NCI-H446 treated with DMSO at 0.1 percent for 48 hours (cell line): ENCODE measurements around the gene PALD1.

ENCODE experiments used
- DNase-seq: peaks from one replicate; lab custom pipeline; 2025; lab: John Stamatoyannopoulos, UW

PALD1 gene

DNA sequence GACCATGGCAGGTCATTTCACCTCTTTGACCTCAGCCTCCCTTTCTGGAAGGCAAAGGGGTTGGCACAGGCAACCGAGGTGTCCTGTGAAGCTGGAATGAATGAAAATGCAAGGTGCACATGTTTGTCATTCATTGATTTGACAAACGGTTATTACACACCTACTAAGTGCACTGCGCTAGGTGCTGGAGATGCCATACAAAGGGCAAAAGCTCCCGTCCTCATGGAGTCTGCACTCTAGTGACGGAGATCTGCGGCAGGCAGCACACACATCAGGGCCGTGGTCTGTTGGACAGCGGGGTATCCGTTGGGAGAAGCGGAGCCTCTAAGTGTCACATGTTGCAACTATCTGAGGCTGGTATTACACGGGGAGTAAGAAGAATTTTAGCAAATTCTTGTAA is 79.7 kb downstream of the PALD1 start:
- no peak for DNase-seq

DNA sequence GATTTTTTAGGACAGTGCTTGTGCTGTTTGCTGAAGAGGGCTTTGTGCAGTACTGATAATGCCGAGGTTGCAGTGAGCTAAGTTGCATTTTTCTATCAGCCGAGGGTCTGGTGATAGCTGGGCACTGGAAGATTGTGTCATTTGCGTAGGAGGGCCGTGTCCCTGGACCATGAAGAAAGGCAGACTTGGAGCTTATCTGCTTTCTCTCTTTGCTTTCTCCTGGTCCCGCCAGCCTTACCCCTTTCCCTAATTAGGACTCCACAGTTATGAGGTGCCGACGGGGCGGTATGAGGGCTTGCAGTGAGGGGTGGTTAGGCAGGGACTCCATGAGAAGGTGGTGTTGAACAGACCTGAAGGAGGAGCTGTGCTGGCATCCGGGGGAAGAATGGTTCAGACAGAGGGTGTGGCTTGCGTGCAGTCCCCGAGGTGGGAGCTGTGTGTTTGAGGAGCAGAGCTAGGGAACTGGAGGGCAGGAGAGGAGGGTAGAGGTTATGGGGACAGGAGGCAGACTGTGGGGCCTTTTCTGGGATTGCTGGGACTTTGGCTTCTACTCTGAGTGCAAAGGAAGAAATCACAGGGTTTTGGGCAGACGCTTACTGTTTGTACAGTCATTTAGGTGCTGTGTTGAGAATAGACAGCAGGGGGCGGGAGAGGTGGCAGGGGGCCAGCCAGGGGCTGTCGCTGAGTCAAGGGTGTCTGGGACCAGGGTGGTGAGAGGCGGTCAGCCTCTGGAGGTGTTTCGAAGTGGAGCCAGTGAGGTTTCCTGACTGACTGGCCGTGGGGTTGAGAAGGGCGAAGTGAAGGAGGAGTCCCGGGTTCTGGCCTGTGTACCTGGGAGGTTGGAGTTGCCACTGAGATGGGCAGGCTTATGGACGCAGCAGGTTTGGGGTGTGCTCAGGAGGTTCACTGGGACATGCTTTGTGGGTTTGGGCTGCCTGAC is 80.6 kb downstream of the PALD1 start:
- DNase-seq: no peak

DNA sequence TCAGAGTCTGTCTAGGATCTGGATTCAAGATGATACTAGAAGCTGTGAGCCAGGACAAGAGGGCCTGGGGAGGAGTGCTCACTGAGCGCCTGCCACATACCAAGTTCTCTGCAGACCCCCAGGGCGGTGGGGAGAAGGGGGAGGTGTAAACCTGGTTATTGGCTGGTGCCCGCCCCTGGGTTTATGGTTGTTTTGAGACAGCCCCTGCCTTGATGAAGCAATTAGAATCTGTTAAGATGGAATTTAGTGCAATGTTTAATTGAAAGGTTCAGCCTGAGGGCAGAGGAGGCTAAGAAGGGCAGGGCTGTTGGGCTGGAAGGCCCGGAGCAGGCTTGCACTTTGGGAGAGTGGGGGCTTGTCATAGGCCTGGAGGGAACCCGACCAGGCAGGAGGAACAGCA is 81.3 kb downstream of the PALD1 start:
- no peak for DNase-seq

DNA sequence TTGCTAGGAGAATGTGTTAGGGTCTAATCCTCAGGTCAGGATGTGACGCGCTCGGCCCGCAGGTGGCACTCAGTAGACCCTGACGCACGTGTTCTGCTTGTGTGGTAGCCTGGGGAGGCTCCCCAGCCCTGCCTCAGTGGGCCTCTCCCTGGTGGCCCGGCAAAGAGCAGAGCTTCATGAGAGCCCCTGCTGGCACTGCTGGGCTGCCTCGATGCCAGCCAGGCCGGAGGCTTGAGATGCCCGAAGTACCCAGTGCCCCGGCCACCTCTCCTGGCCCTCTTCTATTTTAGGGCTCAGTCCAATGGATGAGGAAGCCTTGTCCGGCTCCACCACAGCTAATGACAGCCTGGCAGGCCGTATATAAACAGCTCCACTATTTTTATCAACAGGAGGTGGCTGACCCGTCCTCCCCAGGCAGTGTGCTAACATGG is 82.0 kb downstream of the PALD1 start:
- no peak for DNase-seq

DNA sequence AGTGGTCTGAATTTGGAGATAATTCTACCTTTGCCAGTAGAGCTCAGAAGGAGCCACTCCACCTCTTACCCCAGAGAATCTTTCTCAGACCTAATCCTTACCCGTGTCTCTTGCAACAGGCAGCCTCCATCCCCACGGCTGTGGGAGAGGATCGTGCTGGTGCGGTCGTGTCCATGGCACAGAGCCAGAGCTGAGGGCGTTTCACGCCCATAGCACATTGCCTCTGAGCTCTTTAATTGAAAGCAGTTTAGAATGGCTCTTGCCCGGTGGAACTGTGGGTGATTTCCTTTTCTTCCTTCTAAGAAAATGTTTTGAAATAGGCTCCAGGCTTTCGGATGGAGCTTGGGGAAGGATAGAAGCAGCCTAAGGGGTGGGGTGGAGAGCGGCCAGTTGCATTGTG is 82.5 kb downstream of the PALD1 start:
- no peak for DNase-seq

DNA sequence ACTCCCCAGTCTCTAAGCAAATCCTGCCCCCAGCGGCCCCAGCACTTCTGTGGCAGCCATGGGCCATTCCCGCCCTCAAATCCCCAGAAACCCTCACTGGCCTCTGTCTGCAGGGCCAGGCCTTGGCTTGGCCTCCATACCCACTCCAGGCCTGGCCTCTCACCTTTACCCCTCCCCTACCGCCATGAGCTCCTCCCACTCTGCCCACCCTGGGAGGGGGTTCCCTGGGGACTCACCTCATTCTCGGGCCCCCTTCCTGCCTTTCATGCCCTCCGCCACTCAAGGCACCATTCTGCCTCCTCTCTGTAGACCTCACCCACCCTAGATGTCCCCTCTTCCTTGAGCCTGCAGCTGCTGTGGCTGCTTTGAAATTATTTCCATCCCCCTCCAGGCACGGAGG is 83.0 kb downstream of the PALD1 start:
- DNase-seq: no peak

DNA sequence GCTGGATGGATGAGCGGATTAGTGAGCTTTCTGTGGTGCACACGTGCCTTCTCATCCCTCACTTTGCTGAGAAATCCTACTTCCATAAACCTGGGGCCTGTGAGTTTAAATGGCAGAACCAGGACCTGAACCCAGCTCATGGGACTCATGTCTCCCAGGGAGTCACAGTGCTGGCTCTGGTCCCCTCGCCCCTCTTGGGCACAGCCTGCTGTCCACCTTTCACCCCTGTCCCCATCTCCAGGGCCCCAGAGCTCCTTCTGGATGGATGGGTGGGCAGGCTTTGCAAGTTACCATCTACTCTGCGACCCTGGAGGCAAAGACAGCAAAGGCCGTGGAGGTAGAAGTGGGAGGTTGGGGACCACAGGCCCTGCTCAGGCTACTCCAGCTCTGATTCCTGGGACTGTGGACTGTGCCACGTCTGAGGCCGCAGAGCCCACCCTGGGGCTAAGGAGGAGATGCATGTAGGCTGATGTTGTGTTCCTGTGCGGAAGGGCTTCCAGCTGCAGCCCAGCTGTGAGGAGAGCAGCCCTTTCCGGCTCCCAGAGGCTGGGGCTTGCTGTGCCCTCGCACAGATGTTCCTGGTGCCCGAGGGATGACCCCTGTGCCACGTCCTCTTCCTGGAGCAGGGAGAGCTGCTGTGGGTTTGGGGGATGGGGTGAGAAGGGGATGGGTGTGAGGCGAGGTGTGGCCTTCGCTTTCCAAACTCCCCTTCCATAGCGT is 83.6 kb downstream of the PALD1 start:
- no peak for DNase-seq

DNA sequence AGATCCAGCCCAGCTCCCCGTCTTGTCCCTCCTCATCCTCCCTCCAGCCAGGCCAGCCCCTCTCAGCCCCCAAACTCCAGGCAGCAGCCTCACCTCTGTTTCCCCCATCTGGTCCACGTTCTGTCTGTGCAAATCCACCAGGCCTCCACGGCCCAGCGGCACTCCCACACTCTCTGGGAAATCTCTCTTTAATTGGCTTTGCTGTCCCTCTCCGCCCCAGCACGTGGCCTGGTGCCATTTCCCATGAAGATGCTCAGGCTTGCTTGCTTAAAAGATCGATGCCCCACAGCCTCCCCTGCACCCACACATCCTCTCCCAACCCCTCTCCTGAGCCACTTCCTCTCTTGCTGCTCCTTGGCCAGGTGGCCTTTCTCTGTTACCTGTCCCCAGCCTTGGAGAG is 84.7 kb downstream of the PALD1 start:
- DNase-seq: no peak

DNA sequence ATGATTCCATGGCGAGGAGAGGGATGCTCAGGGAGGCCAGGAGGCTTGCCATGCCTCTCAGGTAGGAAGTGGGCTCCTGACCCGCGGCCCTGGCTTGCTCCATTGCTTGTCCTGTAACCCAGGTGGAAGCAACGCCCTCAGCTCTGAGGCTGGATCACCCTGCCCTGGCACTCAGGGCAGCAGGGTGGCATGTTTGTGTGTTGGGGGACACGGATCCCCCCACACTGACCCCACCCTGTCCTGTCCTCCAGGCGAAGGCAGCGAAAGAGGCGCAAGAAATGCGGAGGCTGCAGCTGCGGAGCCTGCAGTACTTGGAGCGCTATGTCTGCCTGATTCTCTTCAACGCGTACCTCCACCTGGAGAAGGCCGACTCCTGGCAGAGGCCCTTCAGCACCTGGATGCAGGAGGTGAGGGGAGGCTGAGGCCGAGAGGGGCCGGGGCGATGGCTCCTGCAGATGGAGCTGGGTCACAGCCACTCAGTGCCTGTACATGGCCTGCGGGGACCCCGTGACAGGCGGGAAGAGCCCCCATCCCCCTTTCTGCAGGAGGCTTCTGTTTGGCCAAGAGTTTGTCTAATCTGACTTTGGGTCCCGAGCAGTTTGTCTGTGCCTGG is 85.7 kb downstream of the PALD1 start:
- no peak for DNase-seq

DNA sequence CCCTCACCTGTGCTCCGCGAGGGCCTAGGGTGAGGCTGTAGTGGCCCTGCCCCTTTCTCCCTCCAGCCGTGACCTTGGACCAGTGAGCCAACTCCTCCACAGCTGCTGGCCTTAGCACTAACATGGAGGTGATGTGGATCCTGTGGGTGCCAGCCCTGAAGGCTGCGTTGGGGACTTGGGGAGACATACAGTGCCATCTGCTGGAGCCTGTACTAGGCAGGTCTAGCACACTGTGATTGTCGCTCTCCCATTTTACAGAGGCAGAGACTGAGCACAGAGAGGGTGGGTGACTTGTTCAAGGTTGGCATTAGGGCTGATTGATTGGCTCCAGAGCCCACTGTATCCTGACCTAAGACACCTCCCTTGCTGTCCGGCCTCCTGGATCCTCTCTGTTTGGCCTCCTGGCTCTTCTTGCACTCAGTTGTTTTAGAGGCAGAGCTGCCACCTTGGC is 86.4 kb downstream of the PALD1 start:
- DNase-seq: no peak

DNA sequence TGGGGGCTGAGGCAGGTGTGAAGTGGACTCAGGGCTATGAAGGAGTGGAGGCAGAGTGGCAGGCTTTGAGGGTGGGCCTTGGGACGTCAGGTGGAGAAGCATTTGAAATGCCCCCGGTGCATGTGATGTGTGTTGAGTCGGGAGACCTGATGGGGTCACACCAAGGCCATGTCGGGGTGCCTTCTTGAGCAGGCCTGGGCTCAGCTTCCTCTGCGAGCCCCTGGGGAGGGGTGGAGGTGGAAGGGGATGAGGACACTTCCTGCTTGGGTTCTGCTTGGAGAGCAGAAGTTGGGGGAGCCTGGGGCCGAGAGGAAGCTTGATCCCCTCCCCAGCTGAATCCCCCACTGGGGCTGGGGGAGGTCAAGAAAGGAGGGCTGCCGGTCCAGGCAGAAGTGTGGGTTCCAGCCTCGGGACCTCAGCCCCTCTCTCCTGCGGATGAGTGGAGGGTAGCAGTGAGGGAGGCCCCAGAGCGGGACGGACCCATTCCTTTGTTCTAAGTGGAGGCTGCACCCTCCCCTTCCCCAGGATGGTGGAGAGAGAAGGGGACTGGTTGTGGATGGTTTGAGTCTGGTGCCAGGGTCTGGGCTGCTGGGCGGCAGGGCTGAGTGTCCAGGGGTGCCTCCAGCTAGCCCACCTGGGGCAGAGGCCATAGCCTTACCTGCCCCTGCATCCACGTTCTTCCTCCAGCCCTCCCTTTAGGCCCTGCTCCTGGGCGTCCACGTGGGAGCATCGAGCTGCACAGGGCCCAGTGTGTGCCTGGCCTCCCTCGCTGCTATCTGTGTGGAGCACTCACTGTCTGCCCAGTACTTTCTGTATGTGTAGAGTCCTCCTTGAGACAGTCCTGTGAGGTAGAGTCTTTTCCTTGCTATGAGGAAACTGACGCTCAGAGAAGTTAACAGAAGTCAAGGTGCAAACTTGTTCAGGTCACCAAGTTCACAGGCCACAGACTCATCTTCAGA is 87.3 kb downstream of the PALD1 start:
- no peak for DNase-seq

DNA sequence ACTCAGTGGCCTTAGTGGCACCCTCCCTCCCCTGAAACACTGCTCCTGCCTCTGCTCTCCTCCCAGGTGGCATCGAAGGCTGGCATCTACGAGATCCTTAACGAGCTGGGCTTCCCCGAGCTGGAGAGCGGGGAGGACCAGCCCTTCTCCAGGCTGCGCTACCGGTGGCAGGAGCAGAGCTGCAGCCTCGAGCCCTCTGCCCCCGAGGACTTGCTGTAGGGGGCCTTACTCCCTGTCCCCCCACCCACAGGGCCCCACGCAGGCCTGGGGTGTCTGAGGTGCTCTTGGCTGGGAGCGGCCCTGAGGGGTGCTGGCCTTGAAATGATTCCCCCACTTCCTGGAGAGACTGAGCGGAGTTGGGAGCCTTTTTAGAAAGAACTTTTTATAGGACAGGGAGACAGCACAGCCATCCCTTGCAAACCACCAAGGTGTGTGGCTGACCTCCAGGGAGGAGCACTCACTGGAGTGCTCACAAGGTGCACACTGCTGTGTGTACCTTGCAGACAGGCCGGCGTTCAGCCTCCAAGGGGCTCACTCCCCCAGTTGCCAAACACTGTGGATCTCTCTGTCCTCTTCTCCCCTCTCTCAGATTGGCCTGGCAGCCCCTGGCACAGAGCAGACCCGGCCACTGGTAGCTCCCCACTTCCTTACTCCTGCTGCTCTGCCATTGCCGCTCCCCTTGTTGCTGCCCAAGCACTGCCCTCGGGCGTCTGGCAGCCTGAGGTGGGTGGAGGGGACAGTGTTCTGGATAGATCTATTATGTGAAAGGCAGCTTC is 88.1 kb downstream of the PALD1 start:
- no peak for DNase-seq

DNA sequence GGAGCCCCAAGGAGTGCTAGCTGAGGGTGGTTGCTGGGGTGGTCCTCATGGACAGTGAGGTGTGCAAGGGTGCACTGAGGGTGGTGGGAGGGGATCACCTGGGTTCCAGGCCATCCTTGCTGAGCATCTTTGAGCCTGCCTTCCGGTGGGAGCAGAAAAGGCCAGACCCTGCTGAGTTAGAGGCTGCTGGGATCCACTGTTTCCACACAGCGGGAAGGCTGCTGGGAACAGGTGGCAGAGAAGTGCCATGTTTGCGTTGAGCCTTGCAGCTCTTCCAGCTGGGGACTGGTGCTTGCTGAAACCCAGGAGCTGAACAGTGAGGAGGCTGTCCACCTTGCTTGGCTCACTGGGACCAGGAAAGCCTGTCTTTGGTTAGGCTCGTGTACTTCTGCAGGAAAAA is 89.0 kb downstream of the PALD1 start:
- DNase-seq: no peak

DNA sequence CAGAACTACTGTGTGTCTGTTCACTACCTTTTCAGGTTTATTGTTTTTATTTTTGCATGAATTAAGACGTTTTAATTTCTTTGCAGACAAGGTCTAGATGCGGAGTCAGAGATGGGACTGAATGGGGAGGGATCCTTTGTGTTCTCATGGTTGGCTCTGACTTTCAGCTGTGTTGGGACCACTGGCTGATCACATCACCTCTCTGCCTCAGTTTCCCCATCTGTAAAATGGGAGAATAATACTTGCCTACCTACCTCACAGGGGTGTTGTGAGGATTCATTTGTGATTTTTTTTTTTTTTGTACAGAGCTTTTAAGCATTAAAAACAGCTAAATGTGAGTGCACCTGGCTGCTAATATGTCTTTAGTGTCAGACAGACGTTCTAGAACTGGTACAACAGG is 89.5 kb downstream of the PALD1 start:
- no peak for DNase-seq

DNA sequence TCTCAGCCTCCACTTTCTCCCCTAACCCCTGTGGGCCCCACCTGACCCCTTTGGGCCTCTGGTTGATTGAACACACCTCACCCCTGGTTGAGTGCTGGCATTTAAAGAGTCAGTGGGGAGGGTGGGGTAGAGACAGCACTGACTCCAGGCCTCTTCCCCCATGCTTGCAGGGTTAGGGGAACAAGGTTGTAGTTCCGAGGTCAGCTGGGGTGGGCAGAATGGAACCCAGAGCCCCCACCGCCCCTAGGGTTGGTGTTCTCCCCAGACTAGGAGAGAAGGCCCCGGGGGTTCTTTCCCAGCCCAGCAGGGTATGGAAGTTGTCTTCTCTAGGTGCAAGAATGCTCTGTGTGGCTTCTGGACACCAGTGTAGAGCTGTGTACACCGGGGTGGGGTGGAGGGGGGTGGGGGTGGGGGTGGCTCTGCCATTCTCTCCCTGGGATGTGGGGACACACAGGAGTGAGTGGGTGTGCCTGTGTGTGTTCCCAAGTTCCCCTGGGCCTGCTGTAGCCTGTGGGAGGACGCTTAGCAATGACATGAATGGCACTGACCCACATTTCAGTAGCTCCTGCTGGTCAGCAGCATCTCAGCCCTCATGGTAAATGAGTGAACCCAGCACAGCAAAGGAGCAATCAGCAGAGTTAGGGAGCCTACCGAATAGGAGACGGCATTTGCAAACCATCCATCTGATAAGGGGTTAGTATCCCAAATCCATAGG is 90.4 kb downstream of the PALD1 start:
- DNase-seq: no peak

DNA sequence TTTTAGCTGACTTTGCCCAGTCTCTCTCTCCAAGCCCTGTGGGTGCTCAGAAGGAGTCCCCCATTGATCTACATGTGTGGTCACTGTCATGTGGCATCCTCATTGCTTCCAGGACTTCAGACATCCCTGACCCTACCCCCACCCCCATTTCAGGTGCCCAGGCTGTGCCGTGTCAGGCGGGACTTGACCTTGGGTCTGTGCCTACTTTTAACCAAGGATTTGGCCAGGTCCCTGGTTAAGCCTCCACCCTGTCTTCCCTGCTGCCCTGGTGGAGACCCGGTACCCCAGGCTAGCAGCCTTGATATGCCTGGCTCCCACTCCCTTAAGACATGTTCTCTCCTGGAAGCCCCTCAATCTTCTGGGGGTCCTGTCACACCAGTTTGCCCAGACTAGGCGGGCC is 92.7 kb downstream of the PALD1 start:
- no peak for DNase-seq

DNA sequence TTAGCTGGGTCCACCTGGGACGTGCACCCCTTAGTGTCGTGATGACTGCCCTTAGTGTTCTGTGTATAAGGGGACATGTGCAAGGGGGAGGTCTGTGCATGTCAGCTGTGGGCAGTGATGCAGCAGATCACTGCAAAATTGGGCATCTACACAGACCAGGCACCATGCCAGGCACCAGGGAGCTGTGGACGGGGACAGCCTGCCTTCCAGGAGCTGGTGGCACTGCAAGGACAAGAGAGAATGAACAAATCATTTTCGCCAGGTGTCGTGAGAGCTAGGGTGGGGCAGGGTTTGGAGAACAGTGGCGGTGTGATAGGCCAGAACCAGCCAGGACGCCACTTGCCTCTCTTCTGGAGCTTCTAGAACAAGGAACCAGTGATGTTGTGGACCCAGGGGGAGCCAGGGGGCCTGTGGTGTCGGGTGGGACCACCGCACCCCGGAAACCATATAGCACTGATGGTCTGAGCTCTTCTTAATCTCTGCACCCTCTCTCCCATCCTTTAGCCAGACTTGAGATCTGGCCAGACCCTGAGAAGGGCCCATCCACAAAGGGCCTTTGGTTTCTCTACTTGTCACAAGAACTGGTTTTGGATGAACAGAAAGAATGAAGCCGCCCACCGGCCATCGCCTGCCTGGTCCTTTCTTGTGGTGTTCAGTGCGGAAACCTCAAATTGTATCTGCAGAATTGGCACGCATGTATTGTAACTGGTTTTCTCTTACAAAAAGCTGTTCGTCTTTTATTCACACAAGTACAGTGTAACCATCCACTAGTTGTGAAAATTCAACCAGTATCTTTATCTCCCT is 93.3 kb downstream of the PALD1 start:
- DNase-seq: no peak

DNA sequence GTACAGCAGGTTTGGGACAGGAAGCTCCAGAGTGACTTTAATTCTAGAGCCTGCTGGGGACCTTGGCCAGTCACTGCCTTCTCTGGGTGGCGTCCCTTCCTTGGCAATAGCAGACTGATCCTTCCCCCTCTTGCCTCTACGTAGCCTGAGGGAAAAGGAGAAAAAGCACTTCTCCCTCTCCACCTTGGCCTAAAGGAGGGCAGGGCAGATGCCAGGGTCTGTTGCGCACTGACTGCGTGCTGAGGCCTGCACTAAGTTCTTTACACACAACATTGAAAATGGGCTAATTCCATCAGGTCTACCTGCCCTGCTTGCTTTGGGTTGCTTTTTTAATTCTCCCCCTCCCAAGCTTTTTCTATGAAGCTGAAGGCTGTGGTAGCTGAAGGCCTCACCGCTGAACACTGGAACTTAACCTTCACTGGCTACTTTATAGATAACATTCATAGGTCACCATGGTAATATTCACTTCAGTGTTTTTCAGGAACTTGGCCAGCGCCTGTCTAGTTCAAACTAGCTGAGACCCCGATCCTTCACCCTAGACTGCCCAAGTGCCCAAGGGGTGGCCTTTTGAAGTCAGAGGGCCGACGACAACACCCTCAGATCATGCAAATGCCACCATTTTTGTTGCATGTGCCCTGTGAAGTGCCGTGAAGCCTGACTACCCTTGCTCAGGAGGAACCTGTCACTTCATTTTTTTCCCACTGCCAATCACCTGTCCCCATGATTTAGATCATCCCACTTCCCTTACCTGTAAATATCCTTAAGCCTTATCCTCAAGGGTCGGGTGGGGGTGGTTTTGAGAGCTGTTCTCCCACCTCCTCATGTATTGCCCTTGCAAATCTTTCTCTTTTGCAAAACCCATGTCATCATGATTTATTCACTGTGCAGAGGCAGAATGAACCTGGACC is 95.3 kb downstream of the PALD1 start:
- no peak for DNase-seq
